ENCODE measurements around the gene MICAL2. TPM values are rescaled to one million over a fixed set of nuclear protein-coding genes. Genes with fewer than 3 reads are reported as not detected.

The MICAL2 gene
- total and polyA plus RNA-seq, 8 donors, result 4.8 to 38.8 (median 26.5) TPM

GRCh38 chr11:12234221-12234620 is 123.8 kb downstream of the MICAL2 start:
- intact Hi-C loops (cut with DNase I), result loop anchor here in 1 of 3 donors (10.0 kb wide), 1 partner anchor 109 kb away; no protein-coding TSS in a partner anchor
- FAIRE-seq (no peak), DNase-seq (no peak), ATAC-seq (no peak)
- Histone ChIP-seq H3K27ac (no peak overlapping the region), H3K27me3 (no peaks in the 10 kb centered on the region), H3K4me3 (no peak overlapping the region), H3K9me3 (no peaks in the 10 kb centered on the region), H3K4me1 (peaks cover 0 to 8% (median 4%) of the 10 kb centered on the region in 3 donors), H3K36me3 (no peaks in the 10 kb centered on the region)
- TF ChIP-seq CTCF (IDR thresholded peaks at IDR 0.05), result no peak
- WGBS, 2 donors, result 27 to 29% methylated on average over 1 of the region's 1 CpG

- FAIRE-seq, result no peak
- 94 to 99% methylated on average over 6 of the region's 6 CpGs for WGBS, 2 donors
- Histone ChIP-seq H3K4me3 (no peak overlapping the region), H3K9me3 (no peaks in the 10 kb centered on the region), H3K27me3 (no peaks in the 10 kb centered on the region), H3K4me1 (peaks cover 2 to 17% (median 4%) of the 10 kb centered on the region in 3 donors), H3K27ac (no peak overlapping the region), H3K36me3 (no peaks in the 10 kb centered on the region)
- no peak for ATAC-seq
- no peak for TF ChIP-seq CTCF (IDR thresholded peaks at IDR 0.05)
- no peak for DNase-seq
- intact Hi-C loops (cut with DNase I), result loop anchor here in 2 of 3 donors (5.0 to 10.0 kb wide), 2 partner anchors 110 to 118 kb away; no protein-coding TSS in a partner anchor
Measured at GRCh38 chr11:12235080-12235479, 124.7 kb downstream of the MICAL2 start.

- no peak for FAIRE-seq
- no peaks in the 10 kb centered on the region for H3K9me3 ChIP-seq
- ATAC-seq, result peak in 1 of 4 donors; percentile 53
- H3K4me3 ChIP-seq, result no peak overlapping the region
- peaks cover 7 to 21% (median 7%) of the 10 kb centered on the region in 3 donors for H3K4me1 ChIP-seq
- H3K27ac ChIP-seq, result peak overlapping the region in 1 of 4 donors; percentile 10
- no peaks in the 10 kb centered on the region for H3K27me3 ChIP-seq
- no peak for TF ChIP-seq CTCF (IDR thresholded peaks at IDR 0.05)
- H3K36me3 ChIP-seq, result no peaks in the 10 kb centered on the region
- intact Hi-C loops (cut with DNase I), result loop anchor here in 2 of 3 donors (5.0 to 10.0 kb wide), 2 partner anchors 111 to 118 kb away; no protein-coding TSS in a partner anchor
- WGBS, 2 donors, result 75 to 84% methylated on average over 3 of the region's 3 CpGs
- no peak for DNase-seq
Measured at GRCh38 chr11:12235553-12235946, 125.2 kb downstream of the MICAL2 start.

- TF ChIP-seq CTCF (IDR thresholded peaks at IDR 0.05), result peak; percentile 17 to 63 (median 46)
- 44 to 46% methylated on average over 13 of the region's 13 CpGs for WGBS, 2 donors
- peaks cover 13 to 27% (median 13%) of the 10 kb centered on the region in 3 donors for H3K4me1 ChIP-seq
- H3K9me3 ChIP-seq, result no peaks in the 10 kb centered on the region
- ATAC-seq (peak; percentile 38 to 67 (median 61)), FAIRE-seq (peak; percentile 34), DNase-seq (no peak)
- no peaks in the 10 kb centered on the region for H3K27me3 ChIP-seq
- no peak overlapping the region for H3K4me3 ChIP-seq
- intact Hi-C loops (cut with DNase I), result loop anchor here in 2 of 3 donors (5.0 to 10.0 kb wide), 2 partner anchors 111 to 119 kb away; no protein-coding TSS in a partner anchor
- peak overlapping the region in 2 of 4 donors; percentile 10 to 19 for H3K27ac ChIP-seq
- H3K36me3 ChIP-seq, result no peaks in the 10 kb centered on the region
Measured at GRCh38 chr11:12235947-12236743, 125.8 kb downstream of the MICAL2 start.
